G401 (cell line): ENCODE data around the gene MAPKAP1. TPM values are rescaled to one million over a fixed set of nuclear protein-coding genes. Genes with fewer than 3 reads are reported as not detected.

Experiments used
- DNase-seq: peaks from one replicate; pipeline ENCODE4 v3.0.0-alpha.2; 2015; ENCODE audit warnings: low spot score
- in situ Hi-C: cut with HindIII; loops from 2 replicates; pipeline ENCODE4 v1.10.0; 2016; ENCODE audit warnings: low sequenced_read_pairs, mixed read lengths
- total RNA-seq: library from RNA; depleted of rRNA; stranded (reverse); fragments of >200 nt; shearing (Covaris generic); gene quantifications from 2 replicates; pipeline ENCODE4 v1.2.3, GENCODE V29; 2014

MAPKAP1 gene
- total RNA-seq, 1 experiment from 2014 or later: 113 TPM

DNA sequence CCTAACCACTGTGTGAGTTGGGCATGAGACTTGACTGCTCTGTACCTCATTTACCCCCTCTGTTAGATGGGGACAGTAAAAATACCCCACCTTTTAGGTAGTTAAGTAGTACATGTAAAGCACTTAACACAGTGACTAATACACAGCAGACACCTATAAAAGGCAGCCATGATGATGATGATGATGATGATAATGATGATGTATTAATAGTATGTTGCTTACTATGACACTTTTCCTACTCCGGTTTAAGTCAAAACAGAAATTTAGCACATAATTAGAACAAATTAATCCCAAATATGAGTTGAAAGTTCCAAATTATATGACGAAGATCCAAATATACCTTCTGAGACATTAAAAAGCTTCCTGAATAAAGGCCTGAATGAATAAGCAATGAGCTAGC is 223.3 kb downstream of the MAPKAP1 start:
- in situ Hi-C loops: no loop called here
- no peak for DNase-seq

DNA sequence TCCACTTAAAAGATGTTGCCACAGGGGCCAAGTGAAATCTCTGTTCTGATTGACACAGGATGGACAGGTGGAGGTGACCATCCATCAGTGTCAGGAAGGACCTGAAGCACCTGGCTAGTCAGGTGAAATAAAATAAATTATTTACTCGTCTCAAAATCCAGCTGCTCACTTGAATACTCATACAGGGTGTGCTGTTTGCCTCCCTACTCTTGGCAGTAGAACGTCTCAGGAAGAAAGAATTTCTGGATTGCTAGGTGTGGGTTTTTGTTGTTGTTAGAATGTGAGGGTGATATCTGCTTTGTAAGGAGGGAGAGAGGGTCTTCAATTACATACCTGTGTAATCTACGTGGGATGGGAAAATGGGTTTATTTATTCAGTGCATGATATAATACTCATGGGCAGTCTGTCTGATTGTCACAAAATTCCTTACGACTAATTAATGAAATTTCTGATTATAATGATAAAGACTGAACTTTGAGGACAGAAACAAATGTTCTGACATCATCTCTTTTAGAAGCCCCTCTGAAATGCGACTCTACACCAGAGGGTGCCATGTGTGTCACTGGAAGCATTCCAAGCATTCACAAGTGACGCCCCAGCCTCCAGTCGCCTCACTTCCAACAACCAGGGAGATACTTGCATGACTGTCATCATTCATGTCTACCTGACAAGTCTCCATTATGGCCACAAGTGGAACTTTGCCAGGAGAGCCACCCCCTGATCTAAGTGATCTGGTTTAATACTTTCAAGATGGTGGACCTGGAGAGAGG is 227.0 kb downstream of the MAPKAP1 start:
- in situ Hi-C loops: no loop called here
- no peak for DNase-seq

DNA sequence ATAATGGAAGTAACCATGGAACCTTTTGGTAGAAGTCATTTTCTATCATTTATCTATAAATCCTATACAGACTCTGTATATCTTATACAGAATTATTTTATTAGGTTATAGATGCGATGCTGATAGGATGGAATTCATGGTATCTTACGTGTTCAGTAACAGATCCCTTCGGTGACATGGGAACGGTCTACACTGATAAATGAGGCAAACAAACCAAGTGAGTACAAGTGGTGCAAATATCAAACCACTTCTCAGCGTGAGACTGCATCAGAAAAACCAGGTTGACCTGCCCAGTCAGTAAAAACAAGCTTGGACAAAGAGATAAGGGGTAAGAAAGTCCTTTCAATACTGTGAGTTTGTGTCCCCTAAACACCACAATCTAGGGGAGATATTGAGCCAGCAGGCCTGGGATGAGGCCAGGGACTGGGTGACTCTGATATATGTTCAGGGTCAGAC is 229.9 kb downstream of the MAPKAP1 start:
- in situ Hi-C loops: no loop called here
- DNase-seq: no peak

DNA sequence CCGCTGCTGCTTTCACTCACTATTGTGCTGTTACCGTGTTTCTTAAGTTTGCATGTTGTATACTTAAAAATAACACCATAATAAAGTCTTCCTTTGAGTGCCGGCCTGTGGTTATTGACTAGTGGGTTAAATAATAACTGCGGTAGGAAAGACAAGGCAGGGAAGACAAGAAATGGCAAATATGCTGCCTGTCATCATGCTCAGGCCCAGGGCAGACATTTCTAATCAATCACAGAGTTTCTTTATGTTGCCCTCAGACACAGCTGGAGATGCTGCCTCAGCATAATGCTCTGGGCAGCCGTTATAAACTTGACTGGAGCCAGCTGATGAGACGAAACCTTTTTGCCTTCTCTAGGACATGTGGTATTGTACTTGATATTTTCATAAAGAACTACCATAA is 230.4 kb downstream of the MAPKAP1 start:
- in situ Hi-C loops: no loop called here
- DNase-seq: no peak

DNA sequence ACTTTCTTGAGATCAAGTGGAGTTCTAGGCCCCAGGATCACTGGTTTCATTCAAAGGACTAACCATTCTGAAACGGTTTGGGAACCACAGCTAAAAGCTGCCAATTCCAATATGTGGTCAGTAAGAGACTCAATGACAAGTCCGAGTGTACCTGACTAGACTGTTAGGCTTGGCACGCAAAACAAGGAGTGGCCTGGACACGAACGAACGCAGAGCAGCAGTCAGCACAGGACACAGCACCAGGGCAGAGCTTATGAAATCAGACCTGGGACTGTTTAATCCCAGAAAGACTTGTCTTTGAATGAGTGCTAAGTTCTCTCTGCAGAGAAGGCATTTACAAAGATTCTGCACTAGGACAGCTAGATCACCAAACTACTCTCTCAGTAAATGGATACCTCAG is 231.6 kb downstream of the MAPKAP1 start:
- no peak for DNase-seq
- in situ Hi-C loops: no loop called here

DNA sequence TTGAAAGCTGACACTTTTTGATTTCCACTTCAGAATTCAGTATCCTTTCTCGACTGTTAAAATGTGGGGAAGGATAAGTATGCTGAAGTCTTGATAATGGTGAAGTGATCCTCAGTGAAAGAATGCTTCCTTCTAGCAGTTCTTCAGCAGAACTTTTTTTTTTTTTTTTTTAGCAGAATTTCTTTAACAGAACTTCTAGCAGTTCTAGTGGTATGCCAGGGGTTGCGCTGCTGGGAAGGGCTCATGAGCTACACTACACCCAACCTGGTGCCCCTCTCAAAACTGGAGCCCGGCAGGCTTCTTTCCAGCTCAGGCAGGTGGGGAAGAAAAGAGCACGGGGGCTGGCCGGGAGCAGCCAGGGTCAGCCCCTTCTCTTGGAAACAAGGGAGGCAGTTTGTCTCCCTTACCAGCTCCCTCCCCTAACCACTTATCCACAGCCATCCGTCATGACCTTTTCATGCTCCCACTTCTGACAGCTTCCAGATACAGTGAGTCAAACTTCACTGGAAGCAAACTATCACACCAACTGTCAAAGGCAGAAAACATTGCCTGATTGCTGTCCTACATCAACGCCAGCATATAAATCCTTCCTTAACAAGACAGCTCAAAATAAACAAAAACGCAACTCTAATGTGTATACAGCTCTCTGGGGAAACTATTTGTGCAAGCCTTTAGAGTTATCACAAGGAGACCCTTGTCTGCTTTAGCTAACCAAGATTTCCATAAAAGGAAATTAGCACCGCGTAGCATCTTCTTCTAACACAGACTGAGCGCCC is 233.9 kb downstream of the MAPKAP1 start:
- in situ Hi-C loops: no loop called here
- DNase-seq: no peak

DNA sequence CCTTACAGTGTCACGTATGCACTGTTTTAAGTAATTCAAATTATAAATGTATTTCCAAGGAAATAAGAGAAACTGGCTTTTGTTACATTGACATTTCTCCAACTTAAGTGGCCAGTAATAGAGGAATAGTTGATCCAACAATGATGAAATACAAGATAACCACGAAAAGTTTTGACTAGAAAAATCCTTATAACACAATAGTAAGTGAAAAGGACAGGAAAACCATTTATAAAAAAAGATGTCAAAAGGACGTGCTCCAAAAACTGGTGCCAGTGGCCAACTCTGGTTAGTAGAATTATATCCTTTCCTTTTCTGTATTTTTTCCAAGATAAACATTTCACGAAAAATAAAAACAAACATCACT is 234.5 kb downstream of the MAPKAP1 start:
- DNase-seq: no peak
- in situ Hi-C loops: no loop called here

DNA sequence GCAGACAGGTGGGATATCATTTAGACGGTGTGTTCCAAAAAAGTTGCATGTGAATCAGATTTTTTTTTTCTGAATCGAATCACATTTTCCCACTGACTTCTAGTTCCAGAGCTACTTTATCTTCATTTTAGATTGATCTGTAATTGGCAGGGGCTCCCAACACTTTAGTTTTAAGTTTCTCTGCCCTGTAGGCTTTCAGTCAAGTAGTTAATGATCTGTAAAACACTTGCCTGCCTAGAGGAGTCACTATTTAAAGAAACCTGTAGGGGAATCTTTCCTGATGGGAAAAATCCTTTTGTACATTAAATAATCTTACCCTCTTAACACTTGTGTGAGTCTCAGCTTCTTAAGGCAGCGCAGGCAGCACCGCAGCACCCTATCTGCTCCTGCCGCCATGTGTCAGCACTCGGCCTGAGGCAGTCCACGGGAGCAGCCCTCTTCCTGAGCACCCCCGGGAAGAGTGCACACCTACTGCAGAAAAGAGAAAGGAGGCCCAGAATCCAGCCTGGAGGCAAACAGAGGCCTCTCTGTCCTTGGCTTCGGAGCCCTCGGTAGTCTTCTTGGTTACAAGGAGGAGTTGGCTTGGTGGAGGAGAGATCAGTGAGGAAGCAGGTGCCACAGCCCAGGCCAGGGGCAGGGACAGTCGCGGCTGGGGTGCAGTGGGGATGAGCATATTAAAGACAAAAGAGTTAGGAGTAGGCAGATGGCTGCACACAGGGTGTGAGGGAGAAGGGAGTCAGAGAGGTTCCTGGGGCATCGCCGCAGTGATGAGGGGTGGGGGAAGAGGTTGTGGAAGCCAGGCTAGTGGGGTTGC is 236.0 kb downstream of the MAPKAP1 start:
- no peak for DNase-seq
- in situ Hi-C loops: no loop called here

DNA sequence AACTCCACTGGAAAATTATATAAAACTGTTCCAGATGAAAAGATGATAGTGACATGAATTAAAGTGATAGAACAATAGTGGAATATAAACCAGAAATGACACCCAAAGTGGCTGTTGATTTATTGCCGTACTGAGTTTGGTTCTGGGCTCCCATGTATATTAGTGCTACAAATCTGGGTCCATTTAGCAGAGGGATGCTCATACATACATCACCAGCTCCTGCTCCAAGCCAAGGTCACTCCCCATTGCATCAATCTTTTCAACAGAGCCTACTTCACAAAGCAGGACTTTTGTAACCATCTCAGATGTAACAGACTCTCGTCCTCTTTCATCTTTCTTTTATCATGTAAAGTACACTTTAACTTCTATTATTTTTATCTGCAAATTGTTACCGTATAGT is 236.8 kb downstream of the MAPKAP1 start:
- in situ Hi-C loops: no loop called here

DNA sequence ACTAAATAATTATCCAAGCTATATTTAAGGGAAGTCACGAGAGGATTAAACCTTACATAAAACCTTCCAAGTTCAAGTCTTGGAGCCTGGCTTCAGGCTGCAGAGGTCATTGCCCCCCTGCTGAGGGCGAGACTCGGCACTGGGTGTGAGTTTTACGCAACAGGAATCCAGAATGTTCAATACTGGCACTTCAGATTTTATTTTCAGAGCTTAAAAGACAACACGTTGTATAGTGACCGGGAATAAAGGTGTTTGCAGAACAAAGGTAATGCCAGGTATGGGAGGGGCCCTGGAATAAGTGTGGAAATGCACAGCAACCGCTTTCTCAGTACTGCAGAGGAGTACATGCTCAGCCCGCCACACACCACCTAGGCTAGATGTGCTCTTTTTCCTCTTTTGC is 238.4 kb downstream of the MAPKAP1 start:
- no peak for DNase-seq
- in situ Hi-C loops: no loop called here

More for the DNA sequence above, 236.8 kb downstream of the MAPKAP1 start:
- DNase-seq: no peak

DNA sequence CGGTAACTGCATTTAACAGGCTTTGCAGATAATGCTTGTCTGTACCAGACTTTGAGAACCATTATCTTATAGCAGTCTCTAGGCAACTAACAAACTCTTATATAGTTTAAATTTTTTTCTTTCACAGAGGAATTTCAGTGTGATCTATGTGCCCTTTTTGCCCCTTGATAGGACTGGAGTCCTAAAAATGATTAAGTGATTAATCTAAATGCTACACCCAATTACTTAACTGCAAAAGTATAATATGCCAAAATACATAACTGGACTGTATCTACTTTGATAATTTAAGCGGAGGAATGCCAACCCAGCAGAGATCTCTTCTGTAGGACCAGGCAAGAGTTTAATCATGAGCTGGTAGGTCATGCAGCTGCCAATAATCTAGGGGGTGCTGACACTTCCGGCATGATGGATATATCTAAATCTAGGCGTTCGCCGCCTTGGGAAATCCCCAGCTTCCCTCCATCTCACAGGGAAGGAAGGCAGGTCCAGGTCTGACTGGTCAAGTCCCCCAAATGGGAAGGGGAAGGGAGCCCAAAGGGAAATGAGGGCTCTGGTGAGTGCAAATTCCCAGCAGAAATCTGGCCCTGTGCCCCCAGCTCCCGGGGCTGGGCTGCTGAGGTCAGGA is 239.8 kb downstream of the MAPKAP1 start:
- no peak for DNase-seq
- in situ Hi-C loops: no loop called here

DNA sequence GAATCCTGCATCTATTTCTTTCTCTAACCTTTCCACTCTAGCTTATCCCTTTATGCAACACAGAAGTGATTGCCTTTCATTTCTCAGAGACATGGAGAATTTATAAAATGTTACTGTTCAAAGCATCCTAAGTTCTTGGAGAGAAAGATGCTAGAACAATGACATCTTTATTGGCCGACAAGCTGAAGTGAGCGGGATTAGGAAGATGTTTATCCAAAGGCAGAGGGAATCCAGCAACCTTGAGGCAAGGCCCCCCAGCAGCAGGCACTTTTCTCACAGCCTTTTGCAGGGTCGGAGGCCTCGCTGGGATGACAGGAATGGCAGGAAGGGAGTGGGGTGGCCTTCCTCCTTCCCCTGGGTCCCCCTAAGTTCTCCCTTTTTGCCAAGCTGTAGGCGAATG is 240.6 kb downstream of the MAPKAP1 start:
- DNase-seq: no peak
- in situ Hi-C loops: no loop called here

DNA sequence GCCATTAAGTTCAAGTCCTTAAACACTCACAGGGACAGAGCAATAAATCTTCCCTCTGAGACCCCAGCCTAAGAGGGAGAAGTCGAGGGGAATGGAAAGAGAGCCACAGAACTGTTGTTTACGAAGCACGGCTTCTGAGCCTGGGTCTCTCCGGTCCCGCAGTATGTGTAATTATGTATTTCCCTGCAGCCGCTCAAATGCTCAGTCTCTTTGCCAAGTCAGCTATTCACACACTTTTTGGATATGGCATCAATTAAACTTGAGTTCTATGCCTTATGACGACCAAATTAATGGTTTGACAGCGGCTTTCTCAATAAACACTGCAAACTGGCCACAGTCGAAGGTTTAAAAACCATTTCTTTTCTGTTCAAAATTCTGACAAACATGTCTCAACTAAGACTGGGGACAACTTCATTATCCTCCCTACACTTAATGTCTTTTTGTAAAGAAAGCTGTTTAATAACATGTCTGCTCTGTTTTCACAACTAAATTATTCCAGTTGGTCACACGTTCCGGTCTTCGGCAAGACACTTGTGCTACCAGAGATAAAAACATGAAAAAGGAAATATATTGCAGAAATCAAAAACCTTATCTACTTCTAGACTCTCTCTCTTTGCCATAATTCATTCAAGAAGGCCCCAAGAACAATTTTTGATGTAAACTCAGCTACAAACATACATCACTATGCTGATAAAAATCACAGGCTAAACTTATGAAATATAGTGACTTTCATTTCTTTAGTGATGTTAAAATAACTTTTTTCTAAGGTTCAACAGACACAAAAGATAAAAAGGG is 242.2 kb downstream of the MAPKAP1 start:
- in situ Hi-C loops: no loop called here
- DNase-seq: no peak

DNA sequence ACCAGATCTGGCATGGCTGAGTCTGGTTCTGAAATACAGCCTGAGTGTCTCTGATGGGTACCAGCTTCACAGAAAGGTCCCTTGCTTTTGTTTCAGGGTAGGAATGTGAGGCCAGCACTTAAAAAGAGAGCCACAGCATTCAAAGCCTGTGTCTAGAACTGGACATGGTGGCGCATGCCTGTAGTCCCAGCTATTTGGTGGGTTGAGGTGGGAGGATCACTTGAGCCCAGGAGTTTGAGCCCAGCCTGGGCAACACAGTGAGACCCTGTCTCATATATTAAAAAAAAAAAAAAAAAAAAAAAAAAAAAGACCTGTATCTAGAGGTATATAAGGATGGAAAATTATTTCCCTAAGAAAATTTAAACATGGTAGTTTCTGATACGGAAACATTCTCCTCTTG is 243.1 kb downstream of the MAPKAP1 start:
- no peak for DNase-seq
- in situ Hi-C loops: no loop called here

DNA sequence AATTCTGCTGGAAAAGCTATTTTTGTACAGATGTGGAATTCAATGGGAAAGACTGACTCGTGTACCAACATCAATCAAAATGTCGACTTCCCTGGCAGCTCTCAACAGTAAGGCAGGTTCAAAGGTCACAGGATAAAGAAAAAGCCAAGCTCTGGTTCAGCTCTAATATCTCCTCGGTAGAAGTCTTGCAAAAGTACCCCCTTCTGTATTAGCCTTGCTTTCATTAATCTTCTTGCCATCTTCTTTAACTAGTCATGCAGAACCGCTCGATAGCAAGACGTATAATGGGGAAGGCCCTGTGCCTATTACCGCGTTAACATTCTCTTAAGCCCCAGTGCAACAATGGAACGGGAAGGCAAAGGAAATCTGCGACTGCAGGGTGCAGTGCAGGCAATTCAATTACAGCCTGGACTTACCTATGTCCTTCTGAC is 244.1 kb downstream of the MAPKAP1 start:
- no peak for DNase-seq
- in situ Hi-C loops: no loop called here

DNA sequence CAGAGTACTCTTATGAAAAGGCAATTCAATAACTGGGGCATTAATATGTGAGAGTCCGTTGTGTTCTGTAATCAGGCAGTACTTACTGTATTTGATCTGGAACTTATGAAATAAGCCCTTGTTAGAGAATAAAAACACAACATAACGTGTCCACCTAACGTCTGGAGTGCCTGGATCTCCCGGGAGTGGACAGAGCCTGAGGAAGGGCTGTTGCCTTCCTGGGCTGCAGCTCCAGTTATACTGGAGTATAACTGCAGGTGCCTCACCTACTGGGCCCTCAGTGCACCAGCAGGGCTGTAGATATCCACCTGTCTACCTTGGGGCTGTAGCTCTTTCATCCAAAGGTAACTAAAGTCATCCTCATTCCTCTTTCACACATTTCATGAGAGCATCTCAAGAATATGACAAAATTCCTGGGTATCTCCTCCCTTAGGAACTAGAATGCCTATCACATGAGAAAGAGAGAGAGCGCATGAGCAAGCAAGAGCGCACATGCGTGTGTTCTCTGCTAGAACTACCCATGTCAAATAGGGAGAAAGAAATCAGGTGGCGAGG is 245.3 kb downstream of the MAPKAP1 start:
- no peak for DNase-seq

DNA sequence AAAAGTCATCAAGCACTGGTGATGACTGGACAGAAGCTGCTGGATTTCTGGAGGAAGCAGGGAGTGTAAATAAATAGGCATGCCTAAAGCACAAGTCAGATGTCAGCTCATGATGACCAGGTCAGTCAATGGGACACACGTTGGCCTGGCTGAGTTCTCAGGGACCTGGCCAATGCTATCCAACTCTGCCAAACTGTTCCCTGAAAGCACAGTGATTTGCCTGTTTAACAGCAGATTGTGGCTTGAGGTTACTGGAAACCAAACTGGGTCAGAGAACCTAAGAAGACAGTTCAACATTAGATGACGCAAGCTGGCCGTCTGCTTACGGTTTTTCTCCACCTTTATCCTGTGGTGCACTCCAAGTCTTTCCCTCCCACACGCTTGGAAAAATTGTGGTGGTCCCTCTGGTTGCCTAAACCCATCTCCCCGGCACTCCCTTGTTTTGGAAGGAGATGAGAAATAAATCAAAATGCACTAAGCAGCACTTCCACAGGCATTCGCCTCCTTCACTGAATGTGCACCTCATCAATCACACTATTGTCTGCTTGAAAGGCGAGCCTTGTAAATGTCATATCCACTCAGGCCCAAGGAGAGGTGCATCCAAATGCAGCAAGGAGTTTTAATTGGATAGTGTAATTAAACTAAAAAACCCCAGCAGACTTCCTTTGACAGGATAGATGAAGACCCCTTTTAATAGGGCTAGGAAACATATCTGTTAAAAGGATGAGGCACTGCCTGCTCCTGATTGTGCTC is 245.9 kb downstream of the MAPKAP1 start:
- peak; percentile 87 for DNase-seq
- in situ Hi-C loops: no loop called here

More for the DNA sequence above, 245.3 kb downstream of the MAPKAP1 start:
- in situ Hi-C loops: no loop called here

DNA sequence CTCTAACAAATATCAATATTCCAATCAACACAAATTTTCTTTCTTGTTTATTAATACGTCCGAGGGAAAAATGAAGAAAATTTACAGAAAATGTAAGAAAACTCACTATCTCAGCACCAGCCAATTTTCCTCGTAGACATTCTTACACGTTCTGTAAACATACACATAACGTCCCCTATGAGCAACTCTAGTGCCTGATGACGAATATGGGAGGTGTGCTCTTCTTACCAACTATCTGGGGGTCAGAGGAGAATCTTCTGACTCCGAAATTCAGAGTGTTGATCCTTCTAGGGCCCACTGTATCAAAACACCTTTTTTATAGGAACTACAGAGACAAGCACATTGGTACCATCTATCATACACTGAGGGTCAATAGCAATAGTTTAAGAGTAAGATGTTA is 246.7 kb downstream of the MAPKAP1 start:
- in situ Hi-C loops: no loop called here
- no peak for DNase-seq
